K562 (cell line): Measurements from ENCODE around the gene NFATC1. TPM values are rescaled to one million over a fixed set of nuclear protein-coding genes. Genes with fewer than 3 reads are reported as not detected.

Source experiments
- ATF7 ChIP-seq: fragments of 450-650 bp; IDR thresholded peaks from 2 replicates; pipeline ENCODE4 v1.7.1; 2014; ENCODE audit warnings: mild to moderate bottlenecking, moderate library complexity
- EP300 ChIP-seq: IDR thresholded peaks from 2 replicates; pipeline ENCODE4 v1.6.1; 2012; ENCODE audit warnings: low read length, improper control_type of control experiment
- POLR2G ChIP-seq: fragments of 200-400 bp; formaldehyde crosslinking; IDR thresholded peaks from 2 replicates; pipeline ENCODE4 v1.6.1; 2017; ENCODE audit warnings: low read depth, mild to moderate bottlenecking, antibody characterized with exemption, low read length, moderate library complexity
- TAF7 ChIP-seq: fragments of 450-650 bp; IDR thresholded peaks from 2 replicates; pipeline ENCODE4 v1.6.1; 2016; ENCODE audit warnings: missing genetic modification characterization, missing compliant biosample characterization
- TFAM ChIP-seq: fragments of 250-450 bp; sonication (Bioruptor Pico); conservative IDR thresholded peaks from 2 replicates; pipeline ENCODE4 v1.5.0; 2021; ENCODE audit warnings: mild to moderate bottlenecking, moderate library complexity
- THAP7 ChIP-seq: fragments of 250-450 bp; sonication (Bioruptor Pico); IDR thresholded peaks from 2 replicates; pipeline ENCODE4 v1.5.0; 2021
- THRA ChIP-seq: fragments of 450-650 bp; IDR thresholded peaks from 2 replicates; pipeline ENCODE4 v1.6.1; 2017; ENCODE audit warnings: mild to moderate bottlenecking, moderate library complexity
- USF1 ChIP-seq: sonication (generic); formaldehyde crosslinking; IDR thresholded peaks from 2 replicates; pipeline ENCODE4 v1.9.0; 2022; ENCODE audit warnings: mild to moderate bottlenecking, missing genetic modification reagents
- ZNF174 ChIP-seq: fragments of 250-450 bp; sonication (Bioruptor Pico); IDR thresholded peaks from 2 replicates; pipeline ENCODE4 v1.4.0; 2020; ENCODE audit warnings: mild to moderate bottlenecking
- ZNF277 ChIP-seq: fragments of 250-450 bp; sonication (Bioruptor Pico); IDR thresholded peaks from 2 replicates; pipeline ENCODE4 v1.8.0; 2022; ENCODE audit warnings: inconsistent platforms, mild to moderate bottlenecking, moderate library complexity, borderline replicate concordance
- ZSCAN32 ChIP-seq: fragments of 450-650 bp; formaldehyde crosslinking; IDR thresholded peaks from 2 replicates; pipeline ENCODE4 v1.4.0; 2020; ENCODE audit warnings: mild to moderate bottlenecking, moderate library complexity
- polyA plus RNA-seq, 8 experiments: library from polyadenylated mRNA; depleted of rRNA in 4 of 8; stranded (reverse) in 5 of 8; unstranded in 3 of 8; fragments of >200 nt; fragmentation: Nextera tagmentation in 2 of 8; fragmentation: Illumina TruSeq in 1 of 8; extraction: Ambion mirVana in 2 of 8; extraction: Trizol in 1 of 8; gene quantifications; 2 replicates each; pipeline versions ENCODE4 v1.2.1 to v1.2.3, GENCODE V29; 2011 to 2014; ENCODE audit warnings: inconsistent platforms in 1 of 8, missing spikeins in 1 of 8
- total RNA-seq, 7 experiments: library from RNA; depleted of rRNA in 6 of 7; stranded (reverse); fragments of >200 nt in 6 of 7; fragmentation: Illumina TruSeq in 2 of 7; extraction: Trizol in 2 of 7; gene quantifications; 2 replicates each; pipeline versions ENCODE4 v1.2.1 to v1.2.3, GENCODE V29; 2011 to 2021; ENCODE audit warnings: low replicate concordance in 1 of 7

NFATC1 gene
- total and polyA plus RNA-seq, 9 of the 15 experiments (the other 6 are each of a cell fraction or from before 2014, with no cell fraction given) = 1.1 to 16.4 (median 2.5) TPM

GRCh38 chr18:79471597-79471996 lies 75.9 kb downstream of the NFATC1 start (continued):
- TF ChIP-seq ATF7 (no peak), USF1 (CRISPR knock-in tag) (no peak), ZNF277 (CRISPR knock-in tag) (no peak), EP300 (no peak), THAP7 (CRISPR knock-in tag) (no peak), TAF7 (tag) (no peak), THRA (no peak), ZNF174 (CRISPR knock-in tag) (no peak), POLR2G (no peak; the same call in 1 of the 2 replicates), ZSCAN32 (CRISPR knock-in tag) (no peak), TFAM (CRISPR knock-in tag) (no peak)
